Muscle layer of duodenum (tissue), 2 donors: ENCODE results near the gene TES.
"Not testable (repeated sequence)": the region's sequence is repeated elsewhere in the genome, so short reads cannot be mapped to it uniquely, and the experiment has no call there.

Source experiments
- H3K27ac ChIP-seq: one replicate; pipeline ENCODE4 v1.7.0; 2013; ENCODE audit warnings: mild to moderate bottlenecking, low read length
- H3K27me3 ChIP-seq: one replicate; pipeline ENCODE4 v1.7.0; 2013; ENCODE audit warnings: low read depth, mild to moderate bottlenecking, control low read depth, low read length
- H3K36me3 ChIP-seq, 2 donors: one replicate each; pipeline ENCODE4 v1.7.0; 2013; ENCODE audit warnings: low read length in 2 of 2, control low read depth in 1 of 2, mild to moderate bottlenecking in 1 of 2; ENCODE audit not compliant: insufficient read depth in 2 of 2, control insufficient read depth in 1 of 2
- H3K4me1 ChIP-seq, 2 donors: one replicate each; pipeline ENCODE4 v1.7.0; 2013; ENCODE audit warnings: low read length in 2 of 2, mild to moderate bottlenecking in 2 of 2, control low read depth in 1 of 2, moderate library complexity in 1 of 2; ENCODE audit not compliant: insufficient read depth in 2 of 2, control insufficient read depth in 1 of 2
- H3K4me3 ChIP-seq, 2 donors: one replicate each; pipeline ENCODE4 v1.7.0; 2013; ENCODE audit warnings: low read length in 2 of 2, low read depth in 1 of 2, mild to moderate bottlenecking in 1 of 2
- H3K9me3 ChIP-seq, 2 donors: one replicate each; pipeline ENCODE4 v1.7.0; 2013; ENCODE audit warnings: low read length in 2 of 2, control low read depth in 1 of 2, mild to moderate bottlenecking in 1 of 2; ENCODE audit not compliant: control insufficient read depth in 1 of 2
- donor health status: healthy.

Gene TES

DNA sequence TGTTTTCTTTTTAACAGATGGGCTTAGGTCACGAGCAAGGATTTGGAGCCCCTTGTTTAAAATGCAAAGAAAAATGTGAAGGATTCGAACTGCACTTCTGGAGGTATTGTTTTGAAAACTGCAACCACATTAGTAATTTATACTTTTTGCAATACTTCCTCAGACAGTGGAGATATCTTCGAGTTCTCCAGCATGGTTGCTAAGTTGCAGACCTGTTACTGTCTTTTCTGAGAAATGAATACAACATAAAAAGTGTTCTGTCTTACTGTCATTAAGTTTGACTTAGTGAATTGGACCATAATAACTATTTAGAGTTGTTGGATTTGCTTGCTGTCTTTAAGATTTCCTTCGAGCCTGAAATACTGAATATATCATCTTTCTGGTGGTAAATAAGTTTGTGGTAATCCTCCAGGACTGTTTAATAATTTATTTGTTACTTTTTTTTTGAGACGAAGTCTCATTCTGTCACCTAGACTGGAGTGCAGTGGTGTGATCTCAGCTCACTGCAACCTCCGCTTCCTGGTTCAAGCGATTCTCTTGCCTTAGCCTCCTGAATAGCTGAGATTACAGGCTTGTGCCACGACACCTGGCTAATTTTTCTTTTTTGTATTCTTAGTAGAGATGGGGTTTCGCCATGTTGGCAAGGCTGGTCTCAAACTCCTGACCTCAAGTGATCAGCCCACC is 24.3 kb downstream of the TES start:
- Histone ChIP-seq H3K27ac (no peak overlapping the region), H3K4me1 (peaks cover 11 to 16% of the 10 kb centered on the region in 2 donors), H3K4me3 (no peak overlapping the region), H3K36me3 (peaks cover 0 to 4% of the 10 kb centered on the region in 2 donors), H3K9me3 (no peaks in the 10 kb centered on the region), H3K27me3 (no peaks in the 10 kb centered on the region)

DNA sequence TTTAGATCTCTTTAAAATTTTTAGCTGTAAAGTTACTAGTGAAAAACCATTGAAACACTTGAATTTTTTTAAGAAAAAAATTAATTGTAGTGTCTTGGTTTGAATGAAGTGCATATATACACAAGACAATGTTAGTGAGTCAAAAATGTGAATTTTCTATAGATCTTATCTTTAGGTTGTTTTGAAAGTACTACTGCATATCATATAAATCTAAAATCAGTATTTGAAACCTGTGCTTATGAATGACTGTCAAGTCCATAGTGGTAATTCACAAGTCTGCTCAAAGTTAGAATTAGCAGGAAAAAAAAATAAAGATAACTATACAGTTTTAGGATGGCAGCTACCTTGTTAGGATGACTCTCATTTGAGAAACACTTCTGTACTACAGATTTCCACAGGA is 25.0 kb downstream of the TES start:
- no peaks in the 10 kb centered on the region for H3K27me3 ChIP-seq
- H3K4me3 ChIP-seq = no peak overlapping the region
- H3K36me3 ChIP-seq = peaks cover 0 to 4% of the 10 kb centered on the region in 2 donors
- no peak overlapping the region for H3K27ac ChIP-seq
- no peaks in the 10 kb centered on the region for H3K9me3 ChIP-seq
- peaks cover 6 to 23% of the 10 kb centered on the region in 2 donors for H3K4me1 ChIP-seq

DNA sequence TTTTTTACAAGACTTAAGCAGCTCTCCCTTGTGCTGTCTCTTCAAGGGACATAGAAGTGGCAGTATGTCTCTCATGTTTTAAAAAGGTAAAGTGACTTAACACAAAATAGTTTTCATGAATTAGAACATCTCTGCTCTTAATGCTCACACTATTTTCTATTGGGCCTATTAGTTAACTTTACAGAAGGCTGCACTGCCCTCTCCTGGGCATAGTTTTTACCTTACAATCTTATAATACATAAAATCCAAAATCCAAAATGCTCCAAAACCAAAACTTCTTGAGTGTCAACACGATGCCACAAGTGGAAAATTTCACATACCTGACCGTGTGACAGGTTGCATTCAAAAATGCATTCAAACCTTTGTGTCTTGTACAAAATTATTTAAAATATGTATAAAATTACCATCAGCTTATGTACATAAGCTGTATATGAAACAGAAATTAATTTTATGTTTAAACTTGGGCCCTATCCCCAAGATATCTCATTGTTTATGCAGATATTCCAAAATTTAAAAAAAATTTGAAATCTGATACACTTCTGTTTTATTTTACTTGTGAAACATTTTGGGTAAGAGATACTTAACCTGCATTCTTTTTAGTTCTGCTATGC is 25.8 kb downstream of the TES start:
- no peaks in the 10 kb centered on the region for H3K9me3 ChIP-seq
- H3K4me1 ChIP-seq = peaks cover 0 to 21% of the 10 kb centered on the region in 2 donors
- peaks cover 0 to 4% of the 10 kb centered on the region in 2 donors for H3K36me3 ChIP-seq
- H3K4me3 ChIP-seq = no peak overlapping the region
- H3K27ac ChIP-seq = no peak overlapping the region
- no peaks in the 10 kb centered on the region for H3K27me3 ChIP-seq

DNA sequence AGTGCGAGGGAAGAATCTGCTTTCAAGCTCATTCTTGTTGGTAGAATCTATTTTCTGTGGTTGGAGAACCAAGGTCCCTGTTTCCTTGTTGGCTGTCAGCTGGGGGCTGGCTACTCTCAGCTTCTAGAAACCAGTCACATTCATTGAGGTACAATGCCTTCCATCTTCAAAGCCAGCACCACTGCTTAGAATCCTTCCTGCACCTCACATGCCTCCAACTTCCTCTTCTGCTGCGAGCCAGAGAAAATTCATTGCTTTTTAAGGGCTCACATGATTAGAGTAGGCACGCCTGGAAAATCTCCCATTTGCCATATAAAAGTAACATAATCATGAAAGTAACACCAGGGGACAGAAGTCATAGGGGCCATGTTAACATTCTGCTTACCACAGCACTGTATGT is 28.7 kb downstream of the TES start:
- Histone ChIP-seq H3K4me1 (peaks cover 0 to 31% of the 10 kb centered on the region in 2 donors), H3K27ac (no peak overlapping the region), H3K9me3 (no peaks in the 10 kb centered on the region), H3K27me3 (no peaks in the 10 kb centered on the region), H3K36me3 (peaks cover 0 to 4% of the 10 kb centered on the region in 2 donors), H3K4me3 (no peak overlapping the region)

DNA sequence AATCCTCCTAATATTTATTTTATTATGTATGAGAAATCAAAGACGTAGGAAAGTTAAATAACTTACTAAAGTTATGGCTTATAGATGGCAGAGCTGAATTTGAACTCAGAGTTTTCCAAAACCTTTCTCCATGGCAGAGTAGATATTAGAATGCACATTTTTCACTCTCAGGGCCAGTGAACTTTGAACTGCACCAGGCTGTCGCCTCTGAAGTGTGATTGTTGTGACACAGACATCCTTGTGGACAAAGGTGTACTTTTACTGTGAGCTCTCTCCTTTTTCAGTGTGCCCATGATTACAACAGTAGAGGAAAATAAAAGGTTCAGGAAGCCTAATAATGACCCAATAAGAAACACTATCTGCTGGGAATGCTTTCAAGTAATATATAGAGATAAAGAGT is 29.1 kb downstream of the TES start:
- Histone ChIP-seq H3K9me3 (no peaks in the 10 kb centered on the region), H3K27me3 (no peaks in the 10 kb centered on the region), H3K4me1 (peaks cover 0 to 31% of the 10 kb centered on the region in 2 donors), H3K27ac (no peak overlapping the region), H3K36me3 (peaks cover 0 to 4% of the 10 kb centered on the region in 2 donors), H3K4me3 (no peak overlapping the region)

DNA sequence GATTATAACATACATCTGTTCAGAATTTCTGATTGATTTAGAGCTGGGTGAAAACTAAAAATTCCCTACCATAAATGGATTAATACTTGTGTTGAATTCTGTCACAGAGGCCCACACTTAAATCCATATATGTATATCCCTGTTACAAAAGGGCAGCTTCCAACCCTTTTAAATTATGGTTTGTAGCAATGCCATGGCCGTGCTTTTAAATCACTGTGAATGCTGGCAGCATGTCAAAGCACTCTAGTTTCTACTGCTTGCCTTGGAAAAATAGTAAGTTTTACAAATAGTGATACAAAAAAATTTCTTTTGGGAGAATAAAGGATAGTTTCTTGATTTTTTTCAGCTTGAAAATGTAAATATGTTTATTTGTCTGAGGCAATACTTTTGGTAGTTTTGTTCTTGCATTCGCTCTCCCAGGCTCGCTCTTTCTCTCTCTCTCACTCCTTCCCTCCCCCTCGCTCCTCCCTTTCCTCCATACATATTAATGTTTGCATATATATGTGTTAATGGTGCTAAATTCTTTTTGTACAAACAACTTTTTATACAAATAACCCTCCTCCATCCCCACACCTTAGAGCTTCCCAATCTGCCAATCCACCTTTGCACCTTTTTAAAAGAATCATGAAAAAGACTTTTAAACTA is 29.8 kb downstream of the TES start:
- Histone ChIP-seq H3K36me3 (peaks cover 0 to 4% of the 10 kb centered on the region in 2 donors), H3K27ac (no peak overlapping the region), H3K27me3 (no peaks in the 10 kb centered on the region), H3K9me3 (no peaks in the 10 kb centered on the region), H3K4me3 (no peak overlapping the region), H3K4me1 (peaks cover 0 to 31% of the 10 kb centered on the region in 2 donors)

DNA sequence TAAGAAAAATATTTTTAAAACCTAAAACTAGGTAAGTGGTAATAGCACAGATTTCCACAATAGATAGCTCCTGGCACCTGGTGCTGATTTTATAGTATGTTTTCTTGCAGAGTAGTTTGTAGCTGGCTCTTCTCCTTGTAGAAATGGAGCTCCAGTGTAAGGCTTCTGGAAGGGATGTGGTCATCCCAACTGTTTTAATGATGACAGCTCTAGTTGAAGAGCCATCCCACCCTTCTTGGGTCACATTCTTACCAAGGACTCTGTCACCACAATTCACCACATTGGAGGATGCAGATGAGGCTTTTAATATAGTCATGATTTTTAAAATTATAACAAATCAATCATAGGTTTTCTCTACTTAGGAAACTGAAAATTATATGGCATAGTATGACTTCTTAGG is 31.0 kb downstream of the TES start:
- no peak overlapping the region for H3K27ac ChIP-seq
- H3K4me1 ChIP-seq = peaks cover 0 to 25% of the 10 kb centered on the region in 2 donors
- H3K27me3 ChIP-seq = no peaks in the 10 kb centered on the region
- no peak overlapping the region for H3K4me3 ChIP-seq
- peaks cover 0 to 4% of the 10 kb centered on the region in 2 donors for H3K36me3 ChIP-seq
- no peaks in the 10 kb centered on the region for H3K9me3 ChIP-seq

DNA sequence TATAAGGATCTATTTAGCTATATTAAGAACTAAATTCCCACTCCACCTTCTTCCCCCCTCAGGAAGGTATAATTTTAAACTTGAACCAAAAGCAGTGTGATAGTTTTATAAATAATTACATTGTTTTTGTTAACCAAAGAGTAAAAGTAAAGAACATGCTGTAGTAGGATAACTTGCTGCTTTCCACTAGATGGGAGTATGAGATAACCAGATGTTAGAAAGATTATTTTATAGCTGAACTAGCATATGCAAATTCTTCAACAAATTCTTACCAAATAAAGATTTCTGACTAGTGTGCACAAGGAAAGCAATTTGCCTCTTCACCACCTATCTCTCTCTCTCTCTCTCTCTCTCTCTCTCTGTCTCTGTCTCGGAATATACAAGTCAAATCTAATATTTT is 31.8 kb downstream of the TES start:
- H3K9me3 ChIP-seq = no peaks in the 10 kb centered on the region
- H3K27ac ChIP-seq = no peak overlapping the region
- no peaks in the 10 kb centered on the region for H3K27me3 ChIP-seq
- H3K4me3 ChIP-seq = no peak overlapping the region
- H3K4me1 ChIP-seq = peaks cover 0 to 25% of the 10 kb centered on the region in 2 donors
- H3K36me3 ChIP-seq = peaks cover 0 to 4% of the 10 kb centered on the region in 2 donors

DNA sequence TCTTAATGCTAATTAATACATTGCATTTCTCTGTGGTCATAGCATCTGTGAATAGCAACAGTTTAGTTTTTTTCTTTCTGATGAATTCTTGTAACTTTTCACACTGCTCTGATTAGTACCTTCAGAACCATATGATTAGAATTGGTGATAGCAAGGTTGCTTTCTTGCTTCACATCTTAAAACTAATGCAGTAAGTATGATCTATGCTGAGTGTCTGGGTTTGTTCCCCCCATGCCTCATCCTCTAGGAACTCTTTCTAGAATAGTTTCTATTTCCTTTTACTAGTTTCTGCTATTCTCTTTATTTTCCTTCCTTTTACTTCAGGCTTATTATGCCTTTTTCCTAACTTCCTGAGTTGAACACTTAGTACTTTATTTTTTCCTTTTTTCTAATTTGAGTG is 32.4 kb downstream of the TES start:
- peaks cover 0 to 3% of the 10 kb centered on the region in 2 donors for H3K36me3 ChIP-seq
- no peaks in the 10 kb centered on the region for H3K27me3 ChIP-seq
- H3K9me3 ChIP-seq = no peaks in the 10 kb centered on the region
- H3K4me3 ChIP-seq = no peak overlapping the region
- H3K27ac ChIP-seq = no peak overlapping the region
- peaks cover 0 to 25% of the 10 kb centered on the region in 2 donors for H3K4me1 ChIP-seq

DNA sequence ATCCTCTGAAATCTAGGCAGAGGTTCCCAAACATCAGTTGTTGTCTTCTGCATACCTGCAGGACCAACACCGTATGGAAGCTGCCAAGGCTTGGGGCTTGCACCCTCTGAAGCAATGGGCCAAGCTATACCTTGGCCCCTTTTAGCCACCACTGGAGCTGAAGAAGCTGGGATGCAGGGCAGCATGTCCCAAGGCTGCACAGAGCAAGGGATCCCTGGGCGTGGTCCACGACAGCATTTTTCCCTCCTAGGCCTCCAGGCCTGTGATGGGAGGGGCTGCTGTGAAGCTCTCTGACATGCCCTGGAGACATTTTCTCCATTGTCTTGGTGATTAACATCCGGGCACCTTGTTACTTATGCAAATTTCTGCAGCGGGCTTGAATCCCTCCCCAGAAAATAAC is 34.5 kb downstream of the TES start:
- not testable (repeated sequence) for H3K27me3 ChIP-seq, H3K36me3 ChIP-seq, H3K4me3 ChIP-seq, H3K27ac ChIP-seq, H3K9me3 ChIP-seq
- peaks cover 0 to 19% of the 10 kb centered on the region in 2 donors for H3K4me1 ChIP-seq

DNA sequence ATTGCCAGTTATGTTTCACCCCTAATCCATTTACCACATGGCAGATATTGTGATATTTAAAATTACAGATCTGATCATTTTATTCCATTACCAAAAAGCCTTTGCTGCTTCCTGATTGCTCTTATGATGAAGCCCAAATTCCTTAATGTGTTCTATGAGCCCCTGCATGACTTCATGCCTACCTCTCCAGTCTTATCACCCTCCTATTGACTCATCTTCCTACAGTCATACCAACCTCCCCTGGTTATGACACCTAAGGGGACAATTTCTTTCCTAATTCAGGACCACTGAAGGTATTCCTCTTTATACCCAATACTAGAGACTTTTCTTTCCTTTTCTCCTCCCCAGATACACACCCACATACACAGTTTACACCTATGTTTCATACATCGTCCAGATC is 36.0 kb downstream of the TES start:
- Histone ChIP-seq H3K4me3 (no peak overlapping the region), H3K4me1 (peaks cover 0 to 9% of the 10 kb centered on the region in 2 donors), H3K27ac (no peak overlapping the region), H3K27me3 (no peaks in the 10 kb centered on the region), H3K9me3 (no peaks in the 10 kb centered on the region), H3K36me3 (peaks cover 7 to 9% of the 10 kb centered on the region in 2 donors)
